Measurements from ENCODE around the gene USP26.

Gene USP26

DNA sequence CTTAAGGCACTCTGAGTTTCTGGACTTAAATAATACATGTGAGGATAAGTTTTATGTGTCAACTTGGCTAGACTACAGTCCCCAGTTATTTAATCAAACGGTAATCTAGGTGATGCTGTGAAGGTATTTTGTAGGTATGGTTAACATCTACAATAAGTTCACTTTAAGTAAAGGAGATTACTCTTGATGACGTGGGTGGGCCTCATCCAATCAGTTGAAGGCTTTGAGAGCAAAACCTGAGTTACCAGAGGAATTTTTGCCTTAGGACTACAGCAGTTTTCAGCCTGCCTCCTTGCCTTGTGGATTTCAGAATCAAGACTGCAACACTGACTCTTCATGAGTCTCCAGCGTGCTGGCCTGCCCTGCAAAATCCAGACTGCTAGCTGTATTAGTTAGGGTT is 78.7 kb downstream of the USP26 start:
- no peak overlapping the region for H3K4me3 ChIP-seq (ENCODE audit: low read depth, low read length)
- TF ChIP-seq, protein P1, sequence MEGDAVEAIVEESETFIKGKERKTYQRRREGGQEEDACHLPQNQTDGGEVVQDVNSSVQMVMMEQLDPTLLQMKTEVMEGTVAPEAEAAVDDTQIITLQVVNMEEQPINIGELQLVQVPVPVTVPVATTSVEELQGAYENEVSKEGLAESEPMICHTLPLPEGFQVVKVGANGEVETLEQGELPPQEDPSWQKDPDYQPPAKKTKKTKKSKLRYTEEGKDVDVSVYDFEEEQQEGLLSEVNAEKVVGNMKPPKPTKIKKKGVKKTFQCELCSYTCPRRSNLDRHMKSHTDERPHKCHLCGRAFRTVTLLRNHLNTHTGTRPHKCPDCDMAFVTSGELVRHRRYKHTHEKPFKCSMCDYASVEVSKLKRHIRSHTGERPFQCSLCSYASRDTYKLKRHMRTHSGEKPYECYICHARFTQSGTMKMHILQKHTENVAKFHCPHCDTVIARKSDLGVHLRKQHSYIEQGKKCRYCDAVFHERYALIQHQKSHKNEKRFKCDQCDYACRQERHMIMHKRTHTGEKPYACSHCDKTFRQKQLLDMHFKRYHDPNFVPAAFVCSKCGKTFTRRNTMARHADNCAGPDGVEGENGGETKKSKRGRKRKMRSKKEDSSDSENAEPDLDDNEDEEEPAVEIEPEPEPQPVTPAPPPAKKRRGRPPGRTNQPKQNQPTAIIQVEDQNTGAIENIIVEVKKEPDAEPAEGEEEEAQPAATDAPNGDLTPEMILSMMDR (IDR thresholded peaks at IDR 0.05; ENCODE audit: borderline replicate concordance, insufficient read depth, low read depth, low read length) = no peak

DNA sequence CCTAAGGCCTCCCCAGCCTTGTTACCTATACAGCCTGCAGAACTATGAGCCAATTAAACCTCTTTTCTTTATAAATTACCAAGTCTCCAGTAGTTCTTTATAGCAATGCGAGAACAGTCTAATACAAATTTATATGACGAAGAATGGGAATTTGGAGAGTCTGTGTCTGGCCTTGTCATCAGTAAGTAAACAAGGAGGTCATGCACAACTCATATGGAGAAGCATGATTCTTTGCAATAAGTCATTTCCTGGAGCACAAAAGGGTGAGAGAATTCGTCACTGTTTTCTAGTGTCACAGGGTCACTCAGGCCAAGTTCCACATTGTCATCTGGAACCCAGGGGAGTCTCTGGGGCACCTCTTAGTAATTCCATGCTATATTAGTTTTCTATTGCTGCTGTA is 89.5 kb downstream of the USP26 start:
- no peak overlapping the region for H3K4me3 ChIP-seq (ENCODE audit: low read depth, low read length)
- TF ChIP-seq, protein P1 (IDR thresholded peaks at IDR 0.05; ENCODE audit: borderline replicate concordance, insufficient read depth, low read depth, low read length) = no peak

DNA sequence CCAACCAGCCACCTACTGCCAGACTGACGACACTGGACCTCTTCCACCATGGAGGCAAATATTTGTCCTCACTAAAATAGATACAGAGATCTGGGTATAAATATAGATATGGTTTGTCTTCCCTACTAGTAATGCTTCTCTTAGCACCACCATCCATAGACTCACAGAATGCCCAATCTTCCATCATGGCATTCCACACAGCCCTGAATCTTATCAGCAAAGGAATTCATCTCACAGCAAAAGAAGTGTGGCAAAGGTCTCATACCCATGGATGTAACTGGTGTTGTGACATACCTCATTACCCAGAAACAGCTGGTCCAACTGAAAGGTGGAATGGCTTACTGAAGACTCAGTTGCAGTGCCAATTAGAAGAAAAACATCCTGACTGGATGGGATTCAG is 91.3 kb downstream of the USP26 start:
- TF ChIP-seq, protein P1 (IDR thresholded peaks at IDR 0.05; ENCODE audit: borderline replicate concordance, insufficient read depth, low read depth, low read length) = no peak
- H3K4me3 ChIP-seq (ENCODE audit: low read depth, low read length) = no peak overlapping the region

DNA sequence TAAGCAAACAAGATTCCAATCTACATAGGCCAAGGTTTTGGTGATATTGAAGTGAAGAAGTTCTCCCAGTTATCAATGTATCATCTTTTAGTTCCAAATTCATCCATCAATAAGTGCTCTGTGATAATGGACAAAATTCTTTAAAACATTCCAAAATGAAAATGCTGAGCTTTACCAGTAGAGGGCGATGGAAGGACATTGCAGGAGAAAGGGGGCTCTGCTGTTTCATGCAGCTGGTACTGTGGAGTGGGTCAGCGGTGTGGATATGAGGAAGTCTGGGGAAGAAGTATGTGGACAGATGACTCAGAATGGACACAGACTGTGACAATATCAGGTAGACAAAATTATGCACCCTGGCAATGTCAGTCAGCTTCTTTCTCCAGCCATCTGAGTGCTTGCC is 91.9 kb downstream of the USP26 start:
- H3K4me3 ChIP-seq (ENCODE audit: low read depth, low read length) = no peak overlapping the region
- TF ChIP-seq, protein P1 (IDR thresholded peaks at IDR 0.05; ENCODE audit: borderline replicate concordance, insufficient read depth, low read depth, low read length) = peak; percentile 63; the same call in 1 of the 2 replicates

DNA sequence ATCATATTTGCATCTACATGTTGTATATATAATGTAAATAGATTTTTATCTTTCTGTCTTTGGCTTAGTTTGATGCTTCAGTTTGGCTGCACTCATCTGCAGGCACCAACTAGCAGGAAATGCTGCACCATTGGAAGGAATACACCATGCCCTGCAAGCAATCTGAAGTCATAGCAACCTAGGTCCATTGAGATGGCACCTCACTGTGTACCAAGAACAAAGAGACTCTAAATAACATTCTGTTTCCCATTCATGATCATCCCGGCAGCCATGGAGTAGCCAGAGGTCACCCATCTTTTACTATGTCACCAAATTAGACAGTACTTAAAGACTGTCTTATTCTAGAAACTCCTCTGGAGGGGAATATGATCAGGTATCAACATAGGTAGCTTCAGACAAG is 97.7 kb downstream of the USP26 start:
- TF ChIP-seq, protein P1 (IDR thresholded peaks at IDR 0.05; ENCODE audit: borderline replicate concordance, insufficient read depth, low read depth, low read length) = no peak
- no peak overlapping the region for H3K4me3 ChIP-seq (ENCODE audit: low read depth, low read length)

DNA sequence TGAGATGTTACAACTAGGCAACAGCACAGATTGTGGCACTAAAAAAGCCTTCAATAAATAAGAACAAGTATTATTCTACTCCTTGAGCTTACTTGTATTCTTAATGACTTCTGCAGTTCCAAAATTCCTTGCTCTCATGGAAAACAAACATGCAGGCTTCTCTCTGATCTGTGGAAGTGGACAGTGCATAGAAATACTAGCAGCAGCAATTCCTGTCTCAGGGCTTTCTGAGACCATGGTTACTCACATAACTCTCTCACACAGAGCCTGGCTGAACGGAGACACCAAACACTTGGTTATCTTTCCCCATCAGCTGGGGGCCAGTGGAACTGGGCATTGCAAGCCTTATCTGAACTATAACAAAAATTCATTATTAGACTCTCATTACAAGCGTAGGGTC is 106.1 kb downstream of the USP26 start:
- TF ChIP-seq, protein P1 (IDR thresholded peaks at IDR 0.05; ENCODE audit: borderline replicate concordance, insufficient read depth, low read depth, low read length) = no peak
- no peak overlapping the region for H3K4me3 ChIP-seq (ENCODE audit: low read depth, low read length)

DNA sequence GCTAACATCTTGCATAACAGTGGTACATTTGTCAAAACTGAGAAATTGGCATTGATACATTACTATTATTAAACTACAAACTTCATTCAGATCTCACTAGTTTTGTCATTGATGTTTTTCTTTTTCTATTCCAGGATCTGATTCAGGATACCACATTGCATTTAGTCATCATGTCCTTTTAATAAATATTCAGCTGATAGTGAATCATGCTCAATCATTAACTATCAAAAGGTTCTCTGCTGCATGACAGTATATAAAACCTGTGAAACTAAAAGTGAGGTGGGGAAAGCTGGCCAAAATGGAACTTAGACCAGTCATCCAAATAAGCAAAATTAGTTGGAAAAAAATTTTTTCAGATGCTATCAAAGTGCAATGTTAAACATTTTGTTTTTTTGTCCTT is 110.4 kb downstream of the USP26 start:
- no peak overlapping the region for H3K4me3 ChIP-seq (ENCODE audit: low read depth, low read length)
- TF ChIP-seq, protein P1 (IDR thresholded peaks at IDR 0.05; ENCODE audit: borderline replicate concordance, insufficient read depth, low read depth, low read length) = no peak
